Upper lobe of left lung (tissue), 4 donors: ENCODE results near the gene HSPB8.

Source experiments
- POLR2A ChIP-seq, 4 donors: fragments of 450-650 bp; IDR thresholded peaks; one replicate each; pipeline ENCODE4 v1.5.1; 2016 to 2017; ENCODE audit warnings: antibody characterized with exemption in 4 of 4, mild to moderate bottlenecking in 2 of 4
- POLR2AphosphoS5 ChIP-seq, 2 donors: sonication (generic); formaldehyde crosslinking; IDR thresholded peaks; one replicate each; pipeline ENCODE4 v1.5.1; 2017; ENCODE audit warnings: antibody characterized with exemption in 2 of 2
- TF ChIP-seq, protein P1 (sequence below), 6 experiments: fragments of 450-650 bp in 4 of 6; fragments of 200-600 bp in 2 of 6; sonication (generic) in 2 of 6; IDR thresholded peaks; one replicate each; pipeline ENCODE4 v1.5.1; 2016 to 2019; ENCODE audit warnings: antibody characterized with exemption in 6 of 6

DNA sequence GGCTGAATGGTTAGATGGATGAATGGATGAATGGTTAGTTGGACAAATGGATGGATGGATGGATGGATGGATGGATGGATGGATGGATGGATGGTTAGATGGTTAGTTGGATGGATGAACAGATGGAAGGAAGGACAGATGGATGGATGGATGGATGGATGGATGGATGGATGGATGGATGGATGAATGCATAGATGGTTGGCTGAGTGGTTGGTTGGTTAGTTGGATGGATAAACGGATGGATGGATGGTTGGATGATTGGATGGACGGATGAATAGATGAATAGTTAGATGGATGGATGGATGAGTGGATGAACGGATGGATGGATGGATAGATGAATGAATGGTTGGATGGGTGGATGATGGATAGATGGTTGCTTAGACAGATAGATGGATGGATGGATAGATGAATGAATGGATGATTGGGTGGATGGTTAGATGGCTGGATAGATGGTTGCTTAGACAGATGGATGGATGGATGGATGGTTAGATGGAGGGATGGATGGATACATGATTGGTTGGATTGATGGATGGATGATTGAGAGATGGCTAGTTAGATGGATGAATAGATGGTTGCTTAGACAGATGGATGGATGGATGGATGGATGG lies 48.8 kb upstream of the HSPB8 start:
- TF ChIP-seq, protein P1, sequence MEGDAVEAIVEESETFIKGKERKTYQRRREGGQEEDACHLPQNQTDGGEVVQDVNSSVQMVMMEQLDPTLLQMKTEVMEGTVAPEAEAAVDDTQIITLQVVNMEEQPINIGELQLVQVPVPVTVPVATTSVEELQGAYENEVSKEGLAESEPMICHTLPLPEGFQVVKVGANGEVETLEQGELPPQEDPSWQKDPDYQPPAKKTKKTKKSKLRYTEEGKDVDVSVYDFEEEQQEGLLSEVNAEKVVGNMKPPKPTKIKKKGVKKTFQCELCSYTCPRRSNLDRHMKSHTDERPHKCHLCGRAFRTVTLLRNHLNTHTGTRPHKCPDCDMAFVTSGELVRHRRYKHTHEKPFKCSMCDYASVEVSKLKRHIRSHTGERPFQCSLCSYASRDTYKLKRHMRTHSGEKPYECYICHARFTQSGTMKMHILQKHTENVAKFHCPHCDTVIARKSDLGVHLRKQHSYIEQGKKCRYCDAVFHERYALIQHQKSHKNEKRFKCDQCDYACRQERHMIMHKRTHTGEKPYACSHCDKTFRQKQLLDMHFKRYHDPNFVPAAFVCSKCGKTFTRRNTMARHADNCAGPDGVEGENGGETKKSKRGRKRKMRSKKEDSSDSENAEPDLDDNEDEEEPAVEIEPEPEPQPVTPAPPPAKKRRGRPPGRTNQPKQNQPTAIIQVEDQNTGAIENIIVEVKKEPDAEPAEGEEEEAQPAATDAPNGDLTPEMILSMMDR (IDR thresholded peaks at IDR 0.05), result no peak
- TF ChIP-seq POLR2AphosphoS5 (IDR thresholded peaks at IDR 0.05), result no peak
- no peak for TF ChIP-seq POLR2A (IDR thresholded peaks at IDR 0.05)
